Measurements from ENCODE around the gene NF1. TPM values are rescaled to one million over a fixed set of nuclear protein-coding genes. Genes with fewer than 3 reads are reported as not detected.
A peak's percentile ranks its signal among the peaks of the same experiment; 100 is the strongest.

Gene NF1
- total RNA-seq, 4 donors from 2014 or later: 51.9 to 67.8 (median 66.3) TPM

DNA sequence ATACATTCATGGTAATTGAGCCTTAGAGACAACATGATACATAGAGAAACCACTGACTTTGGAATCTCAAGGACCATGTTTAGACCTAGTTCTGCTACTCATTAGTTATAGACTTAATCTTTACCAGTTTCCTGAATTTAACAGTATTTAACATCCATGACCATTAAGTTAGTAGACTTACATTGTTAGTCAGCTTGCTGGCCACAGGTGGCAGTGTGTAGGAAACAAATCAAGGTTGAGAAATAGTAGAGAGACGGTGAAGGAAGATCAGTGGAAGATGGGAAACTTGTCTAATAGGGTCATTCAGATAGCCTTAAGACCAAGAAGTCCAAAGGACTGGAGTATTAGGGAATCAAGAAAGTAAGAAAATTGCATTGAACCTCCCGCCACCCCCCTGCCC lies 171.3 kb downstream of the NF1 start:
- DNase-seq (ENCODE audit: low spot score) (no peak), ATAC-seq (ENCODE audit: low FRiP score) (no peak)
- TF ChIP-seq, protein P1, sequence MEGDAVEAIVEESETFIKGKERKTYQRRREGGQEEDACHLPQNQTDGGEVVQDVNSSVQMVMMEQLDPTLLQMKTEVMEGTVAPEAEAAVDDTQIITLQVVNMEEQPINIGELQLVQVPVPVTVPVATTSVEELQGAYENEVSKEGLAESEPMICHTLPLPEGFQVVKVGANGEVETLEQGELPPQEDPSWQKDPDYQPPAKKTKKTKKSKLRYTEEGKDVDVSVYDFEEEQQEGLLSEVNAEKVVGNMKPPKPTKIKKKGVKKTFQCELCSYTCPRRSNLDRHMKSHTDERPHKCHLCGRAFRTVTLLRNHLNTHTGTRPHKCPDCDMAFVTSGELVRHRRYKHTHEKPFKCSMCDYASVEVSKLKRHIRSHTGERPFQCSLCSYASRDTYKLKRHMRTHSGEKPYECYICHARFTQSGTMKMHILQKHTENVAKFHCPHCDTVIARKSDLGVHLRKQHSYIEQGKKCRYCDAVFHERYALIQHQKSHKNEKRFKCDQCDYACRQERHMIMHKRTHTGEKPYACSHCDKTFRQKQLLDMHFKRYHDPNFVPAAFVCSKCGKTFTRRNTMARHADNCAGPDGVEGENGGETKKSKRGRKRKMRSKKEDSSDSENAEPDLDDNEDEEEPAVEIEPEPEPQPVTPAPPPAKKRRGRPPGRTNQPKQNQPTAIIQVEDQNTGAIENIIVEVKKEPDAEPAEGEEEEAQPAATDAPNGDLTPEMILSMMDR (IDR thresholded peaks at IDR 0.05): no peak

DNA sequence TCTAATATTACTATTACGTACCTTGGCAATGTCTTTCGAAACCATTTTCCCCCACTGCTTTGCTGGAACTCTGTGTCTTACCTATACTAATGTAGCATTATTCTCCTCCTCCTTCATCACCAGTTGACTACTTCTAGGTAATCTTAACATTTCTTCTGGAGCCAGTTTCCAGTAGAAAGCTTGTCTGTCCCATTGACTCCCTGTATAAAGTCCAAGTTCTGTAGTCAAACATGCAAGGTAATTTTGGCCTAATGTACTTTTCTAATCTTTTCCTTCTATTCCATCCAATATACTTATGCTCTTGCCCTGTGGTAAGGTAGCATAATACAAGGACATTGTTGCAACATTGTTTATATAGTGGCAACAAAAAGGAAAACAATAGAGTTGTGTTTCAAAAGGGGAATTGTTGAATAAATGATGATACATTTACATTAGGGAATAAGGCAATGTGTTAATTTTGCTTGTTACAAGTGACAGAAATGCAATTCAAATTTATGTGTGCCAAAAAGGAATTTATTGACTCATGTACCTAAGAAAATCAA lies 174.3 kb downstream of the NF1 start:
- DNase-seq (ENCODE audit: low spot score) (no peak), ATAC-seq (ENCODE audit: low FRiP score) (no peak)
- TF ChIP-seq, protein P1 (IDR thresholded peaks at IDR 0.05): no peak

DNA sequence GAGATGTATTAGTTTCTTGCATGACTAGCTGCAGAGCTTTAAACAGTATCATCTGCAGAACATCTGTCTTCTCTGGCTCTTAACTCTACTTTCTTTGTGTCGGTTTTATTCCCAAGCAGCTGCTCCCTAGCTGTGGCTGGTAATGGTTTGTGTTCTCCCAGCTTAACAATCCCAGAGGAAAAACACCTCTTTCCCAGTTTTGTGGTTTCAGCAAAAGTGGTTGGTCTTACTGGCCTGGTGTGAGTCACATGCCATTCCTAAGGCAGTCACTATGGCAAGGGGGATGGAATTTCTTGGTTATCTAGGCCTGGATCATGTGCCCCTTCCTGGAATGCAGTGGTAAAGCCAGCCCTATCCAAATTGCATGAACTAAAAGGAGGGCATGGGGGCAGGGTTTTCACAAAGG lies 174.8 kb downstream of the NF1 start:
- ATAC-seq (ENCODE audit: low FRiP score) (peak; percentile 64), DNase-seq (ENCODE audit: low spot score) (no peak)
- TF ChIP-seq, protein P1 (IDR thresholded peaks at IDR 0.05): no peak

DNA sequence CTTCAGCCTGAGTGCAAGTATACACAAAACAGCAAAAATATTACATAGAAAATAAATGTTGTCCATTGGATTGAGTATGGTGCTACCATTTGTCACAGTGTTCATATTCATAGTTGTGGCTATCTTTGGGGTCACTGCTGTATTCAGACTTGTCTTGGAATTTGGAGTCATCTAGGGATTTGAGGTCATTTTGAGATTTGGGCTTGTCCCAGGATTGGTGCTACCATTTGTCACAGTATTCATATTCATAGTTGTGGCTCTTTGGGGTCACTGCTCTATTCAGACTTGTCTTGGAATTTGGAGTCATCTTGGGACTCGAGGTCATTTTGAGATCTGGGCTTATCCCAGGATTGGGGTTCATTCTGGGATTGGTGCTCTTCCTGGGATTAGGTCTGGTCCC lies 177.5 kb downstream of the NF1 start:
- TF ChIP-seq, protein P1 (IDR thresholded peaks at IDR 0.05): no peak
- ATAC-seq (ENCODE audit: low FRiP score) (no peak), DNase-seq (ENCODE audit: low spot score) (no peak)

DNA sequence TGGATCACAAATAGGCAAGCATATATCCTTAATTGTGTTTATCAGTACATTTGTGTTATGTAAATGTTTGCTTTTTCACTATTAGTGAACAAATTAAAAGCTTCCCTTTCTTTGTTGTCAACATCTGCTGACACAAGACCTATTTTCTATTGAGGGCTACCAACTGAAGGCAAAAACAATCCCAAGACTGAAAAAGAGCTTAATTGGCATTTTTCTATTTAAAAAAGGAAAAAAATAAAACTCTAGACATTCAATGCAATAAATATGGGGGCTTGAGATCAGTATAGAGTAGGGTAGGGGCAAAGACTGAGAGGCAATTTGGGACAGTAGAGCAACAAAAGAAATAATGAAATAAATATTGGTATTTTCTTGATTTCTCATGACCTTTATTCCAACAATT lies 178.0 kb downstream of the NF1 start:
- ATAC-seq (ENCODE audit: low FRiP score): no peak

DNA sequence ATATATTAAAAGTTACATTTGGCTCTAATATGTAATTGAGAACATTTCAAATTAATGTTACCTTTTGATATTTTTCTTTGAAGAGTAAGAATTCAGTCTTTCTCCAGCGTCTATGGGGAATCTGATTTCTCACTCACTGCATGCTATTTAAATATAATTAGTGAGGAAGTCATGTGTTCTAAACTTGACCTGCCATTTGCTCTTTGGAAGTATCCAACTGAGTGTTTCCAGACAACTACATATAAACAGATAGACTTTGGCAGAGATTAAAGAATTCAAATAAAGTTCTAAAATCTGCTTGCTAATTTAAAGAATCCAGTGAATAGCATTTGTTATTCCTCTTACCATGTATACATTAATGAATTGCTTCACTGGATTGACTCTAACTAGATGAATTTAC lies 178.7 kb downstream of the NF1 start:
- DNase-seq (ENCODE audit: low spot score) (no peak), ATAC-seq (ENCODE audit: low FRiP score) (no peak)
- TF ChIP-seq, protein P1 (IDR thresholded peaks at IDR 0.05): no peak

More for the DNA sequence above, 178.0 kb downstream of the NF1 start:
- no peak for DNase-seq (ENCODE audit: low spot score)
- TF ChIP-seq, protein P1 (IDR thresholded peaks at IDR 0.05): no peak

DNA sequence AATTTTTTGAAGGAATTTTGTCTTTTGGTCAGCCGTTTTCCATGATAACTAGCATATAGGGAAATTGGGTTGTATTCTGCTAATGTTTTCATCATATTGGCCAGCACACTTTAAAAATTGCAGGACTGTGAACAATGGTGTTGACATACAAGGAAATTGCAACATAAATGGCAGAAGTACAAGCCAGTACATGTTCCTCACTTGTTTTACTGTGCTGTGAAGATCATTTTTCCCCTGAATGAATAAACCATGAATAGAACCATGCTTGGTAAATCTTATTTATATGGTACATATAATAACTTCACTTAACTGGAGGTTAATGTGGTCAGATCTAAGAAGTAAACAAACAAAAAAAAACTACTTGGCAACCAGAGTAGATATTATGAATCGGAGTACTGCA lies 179.5 kb downstream of the NF1 start:
- DNase-seq (ENCODE audit: low spot score) (no peak), ATAC-seq (ENCODE audit: low FRiP score) (peak; percentile 36)
- TF ChIP-seq, protein P1 (IDR thresholded peaks at IDR 0.05): no peak
